BE2C (cell line): ENCODE data around the gene SLC6A18.
"Not testable (repeated sequence)": the region's sequence is repeated elsewhere in the genome, so short reads cannot be mapped to it uniquely, and the experiment has no call there.

Experiments used
- DNase-seq: peaks from one replicate; pipeline ENCODE4 v3.0.0-alpha.2; 2020
- H3K27me3 ChIP-seq: fragments of 250-450 bp; sonication (Bioruptor Pico); 2 replicates; pipeline ENCODE4 v1.5.1; 2020; ENCODE audit warnings: mild to moderate bottlenecking
- H3K36me3 ChIP-seq: fragments of 250-450 bp; sonication (Bioruptor Pico); 2 replicates; pipeline ENCODE4 v1.5.1; 2020; ENCODE audit warnings: mild to moderate bottlenecking
- H3K4me1 ChIP-seq: fragments of 250-450 bp; sonication (Bioruptor Pico); 2 replicates; pipeline ENCODE4 v1.5.1; 2020
- H3K4me3 ChIP-seq: 2 replicates; pipeline ENCODE4 v1.5.1; 2011; ENCODE audit warnings: low read depth, low read length
- H3K9me3 ChIP-seq: fragments of 250-450 bp; sonication (Bioruptor Pico); 2 replicates; pipeline ENCODE4 v1.5.1; 2020
- TF ChIP-seq, protein P1 (sequence below): IDR thresholded peaks from 2 replicates; pipeline ENCODE4 v1.5.1; 2012; ENCODE audit warnings: mild to moderate bottlenecking, low read depth, low read length

Gene SLC6A18

DNA sequence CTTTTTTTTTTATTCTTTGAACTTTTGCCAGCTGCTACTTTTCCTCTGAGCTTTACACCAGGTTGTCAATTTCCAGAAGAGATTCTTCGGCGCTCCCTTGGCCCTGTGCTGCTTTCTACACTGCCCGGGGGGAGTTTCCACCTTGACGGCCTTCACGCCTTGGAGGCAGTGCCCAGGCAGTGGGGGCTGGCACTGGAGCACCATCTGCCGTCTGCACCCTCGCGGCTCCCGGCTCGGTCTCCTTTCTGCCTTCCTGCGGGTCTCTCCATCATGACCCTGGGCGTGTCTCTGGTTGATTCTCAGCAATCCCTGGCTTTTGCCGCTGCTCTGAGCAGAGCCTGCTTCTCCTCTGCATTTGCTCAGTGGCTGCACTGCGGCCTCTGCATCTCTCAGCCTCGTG is 2.9 kb downstream of the SLC6A18 start:
- TF ChIP-seq, protein P1, sequence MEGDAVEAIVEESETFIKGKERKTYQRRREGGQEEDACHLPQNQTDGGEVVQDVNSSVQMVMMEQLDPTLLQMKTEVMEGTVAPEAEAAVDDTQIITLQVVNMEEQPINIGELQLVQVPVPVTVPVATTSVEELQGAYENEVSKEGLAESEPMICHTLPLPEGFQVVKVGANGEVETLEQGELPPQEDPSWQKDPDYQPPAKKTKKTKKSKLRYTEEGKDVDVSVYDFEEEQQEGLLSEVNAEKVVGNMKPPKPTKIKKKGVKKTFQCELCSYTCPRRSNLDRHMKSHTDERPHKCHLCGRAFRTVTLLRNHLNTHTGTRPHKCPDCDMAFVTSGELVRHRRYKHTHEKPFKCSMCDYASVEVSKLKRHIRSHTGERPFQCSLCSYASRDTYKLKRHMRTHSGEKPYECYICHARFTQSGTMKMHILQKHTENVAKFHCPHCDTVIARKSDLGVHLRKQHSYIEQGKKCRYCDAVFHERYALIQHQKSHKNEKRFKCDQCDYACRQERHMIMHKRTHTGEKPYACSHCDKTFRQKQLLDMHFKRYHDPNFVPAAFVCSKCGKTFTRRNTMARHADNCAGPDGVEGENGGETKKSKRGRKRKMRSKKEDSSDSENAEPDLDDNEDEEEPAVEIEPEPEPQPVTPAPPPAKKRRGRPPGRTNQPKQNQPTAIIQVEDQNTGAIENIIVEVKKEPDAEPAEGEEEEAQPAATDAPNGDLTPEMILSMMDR = no peak
- Histone ChIP-seq H3K4me3 (no peak overlapping the region), H3K27me3 (no peaks in the 10 kb centered on the region), H3K4me1 (no peaks in the 10 kb centered on the region), H3K9me3 (no peaks in the 10 kb centered on the region), H3K36me3 (no peaks in the 10 kb centered on the region)
- DNase-seq = no peak

DNA sequence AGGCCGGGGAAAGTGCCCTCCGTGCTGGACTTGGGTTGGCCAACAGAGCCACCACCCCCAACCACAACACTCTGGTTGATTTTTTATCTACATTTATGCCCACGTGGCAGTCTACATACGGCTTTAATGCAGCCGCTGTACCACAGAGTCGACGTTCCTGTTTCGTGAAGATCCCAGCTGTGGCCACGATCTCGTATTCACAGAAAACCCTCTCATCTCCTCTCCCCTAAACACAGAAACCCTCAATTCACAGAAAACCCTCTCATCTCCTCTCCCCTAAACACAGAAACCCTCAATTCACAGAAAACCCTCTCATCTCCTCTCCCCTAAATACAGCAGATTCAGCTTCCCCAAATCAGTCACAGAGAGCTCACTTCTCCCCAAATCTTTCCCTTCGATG is 3.8 kb downstream of the SLC6A18 start:
- H3K9me3 ChIP-seq = not testable (repeated sequence)

DNA sequence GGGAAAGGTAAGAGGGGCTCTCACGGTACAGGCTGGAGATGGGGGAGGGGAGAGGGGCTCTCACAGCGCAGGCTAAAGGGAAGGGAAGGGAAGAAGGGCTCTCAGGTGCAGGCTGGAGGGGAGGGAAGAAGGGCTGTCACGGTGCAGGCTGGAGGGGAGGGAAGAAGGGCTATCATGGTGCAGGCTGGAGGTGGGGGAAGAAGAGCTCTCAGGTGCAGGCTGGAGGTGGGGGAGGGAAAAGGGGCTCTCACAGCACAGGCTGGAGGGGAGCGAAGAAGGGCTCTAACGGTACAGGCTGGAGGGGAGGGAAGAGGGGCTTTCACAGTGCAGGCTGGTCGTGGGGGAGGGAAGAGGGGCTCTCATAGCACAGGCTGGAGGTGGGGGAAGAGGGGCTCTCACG is 4.6 kb downstream of the SLC6A18 start:
- DNase-seq = no peak
- TF ChIP-seq, protein P1 = no peak
- Histone ChIP-seq H3K9me3 (no peaks in the 10 kb centered on the region), H3K36me3 (no peaks in the 10 kb centered on the region), H3K4me1 (no peaks in the 10 kb centered on the region), H3K4me3 (no peak overlapping the region), H3K27me3 (no peaks in the 10 kb centered on the region)

More for the DNA sequence above, 3.8 kb downstream of the SLC6A18 start:
- not testable (repeated sequence) for H3K36me3 ChIP-seq, DNase-seq, H3K27me3 ChIP-seq, H3K4me3 ChIP-seq, H3K4me1 ChIP-seq

DNA sequence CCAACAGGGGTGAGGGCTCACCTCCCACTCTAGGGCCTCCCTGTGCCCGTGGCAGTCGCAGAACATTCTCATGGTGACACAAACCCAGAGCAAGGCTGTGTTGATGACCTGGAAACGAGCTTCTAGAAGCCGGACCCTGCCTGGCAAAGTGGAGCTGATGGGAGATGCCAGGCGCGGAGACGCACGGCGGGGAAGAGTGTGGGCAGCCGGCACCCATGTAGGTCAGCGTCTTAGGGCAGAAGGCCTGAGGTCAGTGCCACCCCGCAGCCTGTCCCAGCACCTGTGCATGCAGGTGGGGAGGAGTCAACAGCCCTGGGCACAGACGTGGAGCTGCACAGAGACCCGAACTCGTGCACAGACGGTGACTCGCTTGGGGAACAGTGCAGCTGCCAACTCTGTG is 5.4 kb downstream of the SLC6A18 start:
- Histone ChIP-seq H3K9me3 (no peaks in the 10 kb centered on the region; the same call in 1 of the 2 replicates), H3K4me1 (no peaks in the 10 kb centered on the region), H3K4me3 (no peak overlapping the region), H3K27me3 (no peaks in the 10 kb centered on the region), H3K36me3 (no peaks in the 10 kb centered on the region)
- no peak for DNase-seq
- TF ChIP-seq, protein P1 = no peak

DNA sequence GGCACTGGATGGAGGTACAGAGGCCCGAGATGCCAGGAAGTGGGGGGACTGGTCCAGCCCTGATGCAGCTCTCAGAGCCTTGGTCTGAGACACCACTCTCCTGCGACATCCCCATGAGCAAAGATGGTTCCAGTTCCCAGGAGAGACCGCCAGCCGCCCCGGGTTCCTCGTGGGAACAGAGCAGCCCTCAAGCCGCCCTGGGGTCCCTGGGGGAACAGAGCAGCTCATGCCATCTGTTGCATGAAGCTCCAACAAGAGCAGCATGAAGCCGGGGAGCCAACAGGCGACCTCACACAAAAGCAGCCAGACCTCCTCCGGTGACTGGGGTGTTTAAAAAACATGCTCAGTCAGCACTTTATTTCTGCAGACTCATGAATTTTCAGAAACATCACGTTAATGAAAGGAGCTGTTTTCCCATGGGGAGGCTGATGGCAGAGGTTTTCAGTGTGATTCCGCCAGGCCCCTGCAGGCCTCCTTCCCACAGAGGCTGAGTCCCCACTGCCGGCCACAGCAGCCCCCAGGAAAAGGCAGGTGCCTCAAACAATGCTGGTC is 6.2 kb downstream of the SLC6A18 start:
- Histone ChIP-seq H3K27me3 (no peaks in the 10 kb centered on the region; the same call in 1 of the 2 replicates), H3K4me1 (no peaks in the 10 kb centered on the region), H3K4me3 (no peak overlapping the region), H3K9me3 (no peaks in the 10 kb centered on the region; the same call in 1 of the 2 replicates), H3K36me3 (no peaks in the 10 kb centered on the region)
- TF ChIP-seq, protein P1 = no peak
- DNase-seq = no peak

DNA sequence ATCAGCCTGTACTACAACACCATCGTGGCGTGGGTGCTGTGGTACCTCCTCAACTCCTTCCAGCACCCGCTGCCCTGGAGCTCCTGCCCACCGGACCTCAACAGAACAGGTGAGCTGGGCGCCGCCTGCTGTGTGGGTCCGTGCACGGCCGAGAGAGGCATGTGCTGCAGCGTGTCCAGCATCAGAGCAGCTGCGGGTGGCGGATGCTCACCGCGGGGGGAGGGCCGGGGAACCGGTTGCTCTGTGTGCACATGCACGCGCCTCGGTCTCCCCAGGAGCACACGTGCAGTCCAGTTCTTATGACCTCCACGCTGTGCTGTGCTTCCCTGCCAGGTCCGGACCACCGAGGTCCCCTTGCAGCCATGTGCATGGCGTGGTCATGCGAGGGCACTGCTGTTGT is 7.6 kb downstream of the SLC6A18 start:
- no peaks in the 10 kb centered on the region; the same call in 1 of the 2 replicates for H3K27me3 ChIP-seq
- H3K36me3 ChIP-seq = no peaks in the 10 kb centered on the region
- no peaks in the 10 kb centered on the region; the same call in 1 of the 2 replicates for H3K9me3 ChIP-seq
- no peak overlapping the region for H3K4me3 ChIP-seq
- DNase-seq = no peak
- TF ChIP-seq, protein P1 = no peak
- no peaks in the 10 kb centered on the region for H3K4me1 ChIP-seq
